Mucosa of stomach (tissue), 1 donor: ENCODE results near the gene ZNF444.
A peak's percentile ranks its signal among the peaks of the same experiment; 100 is the strongest.

ENCODE experiments used
- H3K27me3 ChIP-seq: one replicate; pipeline ENCODE4 v1.7.0; 2013; ENCODE audit warnings: mild to moderate bottlenecking, low read length; ENCODE audit not compliant: control insufficient read depth, insufficient read depth
- H3K36me3 ChIP-seq: one replicate; pipeline ENCODE4 v1.7.0; 2013; ENCODE audit warnings: low read length; ENCODE audit not compliant: control insufficient read depth, insufficient read depth
- H3K4me1 ChIP-seq: one replicate; pipeline ENCODE4 v1.7.0; 2013; ENCODE audit warnings: mild to moderate bottlenecking, low read length; ENCODE audit not compliant: control insufficient read depth, insufficient read depth
- H3K4me3 ChIP-seq: one replicate; pipeline ENCODE4 v1.7.0; 2013; ENCODE audit warnings: low read length
- H3K9ac ChIP-seq: one replicate; pipeline ENCODE4 v1.7.0; 2013; ENCODE audit warnings: mild to moderate bottlenecking, low read length, moderate library complexity
- H3K9me3 ChIP-seq: one replicate; pipeline ENCODE4 v1.7.0; 2013; ENCODE audit warnings: mild to moderate bottlenecking, low read length, moderate library complexity; ENCODE audit not compliant: control insufficient read depth
- donor health status: Pancreatic carcinoma.

The ZNF444 gene

GRCh38 chr19:56132316-56132822 lies 8.7 kb upstream of the ZNF444 start:
- Histone ChIP-seq H3K36me3 (no peaks in the 10 kb centered on the region), H3K9ac (no peak overlapping the region), H3K9me3 (no peaks in the 10 kb centered on the region), H3K4me3 (no peak overlapping the region), H3K27me3 (no peaks in the 10 kb centered on the region), H3K4me1 (peaks cover 10% of the 10 kb centered on the region)

- Histone ChIP-seq H3K27me3 (no peaks in the 10 kb centered on the region), H3K36me3 (no peaks in the 10 kb centered on the region), H3K4me1 (peaks cover 18% of the 10 kb centered on the region), H3K9ac (no peak overlapping the region), H3K9me3 (no peaks in the 10 kb centered on the region), H3K4me3 (no peak overlapping the region)
These were observed 7.0 kb upstream of the ZNF444 start for GRCh38 chr19:56133858-56134653.

- Histone ChIP-seq H3K9ac (no peak overlapping the region), H3K27me3 (no peaks in the 10 kb centered on the region), H3K36me3 (no peaks in the 10 kb centered on the region), H3K4me1 (peaks cover 18% of the 10 kb centered on the region), H3K4me3 (no peak overlapping the region), H3K9me3 (no peaks in the 10 kb centered on the region)
These were observed 6.5 kb upstream of the ZNF444 start for GRCh38 chr19:56134654-56134921.

- Histone ChIP-seq H3K4me3 (no peak overlapping the region), H3K4me1 (peaks cover 25% of the 10 kb centered on the region), H3K9me3 (no peaks in the 10 kb centered on the region), H3K27me3 (no peaks in the 10 kb centered on the region), H3K9ac (no peak overlapping the region), H3K36me3 (no peaks in the 10 kb centered on the region)
These were observed 4.7 kb upstream of the ZNF444 start for GRCh38 chr19:56136362-56136761.

- no peaks in the 10 kb centered on the region for H3K36me3 ChIP-seq
- H3K4me1 ChIP-seq = peaks cover 32% of the 10 kb centered on the region
- no peaks in the 10 kb centered on the region for H3K27me3 ChIP-seq
- H3K9me3 ChIP-seq = no peaks in the 10 kb centered on the region
- H3K4me3 ChIP-seq = no peak overlapping the region
- H3K9ac ChIP-seq = no peak overlapping the region
These were observed 3.7 kb upstream of the ZNF444 start for GRCh38 chr19:56137405-56137804.

- H3K4me3 ChIP-seq = no peak overlapping the region
- H3K27me3 ChIP-seq = no peaks in the 10 kb centered on the region
- no peak overlapping the region for H3K9ac ChIP-seq
- peaks cover 39% of the 10 kb centered on the region for H3K4me1 ChIP-seq
- no peaks in the 10 kb centered on the region for H3K9me3 ChIP-seq
- H3K36me3 ChIP-seq = no peaks in the 10 kb centered on the region
These were observed 3.0 kb upstream of the ZNF444 start for GRCh38 chr19:56138069-56138468.

GRCh38 chr19:56139847-56140582 lies 1.1 kb upstream of the ZNF444 start:
- no peaks in the 10 kb centered on the region for H3K36me3 ChIP-seq
- no peaks in the 10 kb centered on the region for H3K27me3 ChIP-seq
- no peaks in the 10 kb centered on the region for H3K9me3 ChIP-seq
- peak overlapping the region; percentile 70 for H3K9ac ChIP-seq
- peaks cover 49% of the 10 kb centered on the region for H3K4me1 ChIP-seq
- peak overlapping the region; percentile 10 for H3K4me3 ChIP-seq

GRCh38 chr19:56141417-56141993 lies 418 bp downstream of the ZNF444 start:
- H3K36me3 ChIP-seq = no peaks in the 10 kb centered on the region
- peak overlapping the region; percentile 70 for H3K9ac ChIP-seq
- H3K4me1 ChIP-seq = peaks cover 46% of the 10 kb centered on the region
- H3K4me3 ChIP-seq = peak overlapping the region; percentile 51
- H3K27me3 ChIP-seq = no peaks in the 10 kb centered on the region
- H3K9me3 ChIP-seq = no peaks in the 10 kb centered on the region

- Histone ChIP-seq H3K9ac (peak overlapping the region; percentile 60), H3K4me1 (peaks cover 46% of the 10 kb centered on the region)
These were observed 1.1 kb downstream of the ZNF444 start for GRCh38 chr19:56142087-56142787.

GRCh38 chr19:56142897-56143434 lies 1.9 kb downstream of the ZNF444 start:
- peaks cover 41% of the 10 kb centered on the region for H3K4me1 ChIP-seq
- peak overlapping the region; percentile 51 for H3K4me3 ChIP-seq
- H3K9ac ChIP-seq = peak overlapping the region; percentile 60

More at GRCh38 chr19:56142087-56142787, 1.1 kb downstream of the ZNF444 start:
- no peaks in the 10 kb centered on the region for H3K9me3 ChIP-seq
- no peaks in the 10 kb centered on the region for H3K36me3 ChIP-seq
- no peaks in the 10 kb centered on the region for H3K27me3 ChIP-seq
- peak overlapping the region; percentile 51 for H3K4me3 ChIP-seq

GRCh38 chr19:56144376-56144775 lies 3.3 kb downstream of the ZNF444 start:
- H3K4me1 ChIP-seq = peaks cover 37% of the 10 kb centered on the region
- H3K9ac ChIP-seq = no peak overlapping the region
- no peaks in the 10 kb centered on the region for H3K27me3 ChIP-seq
- no peaks in the 10 kb centered on the region for H3K36me3 ChIP-seq
- no peaks in the 10 kb centered on the region for H3K9me3 ChIP-seq
- no peak overlapping the region for H3K4me3 ChIP-seq

More at GRCh38 chr19:56142897-56143434, 1.9 kb downstream of the ZNF444 start:
- no peaks in the 10 kb centered on the region for H3K9me3 ChIP-seq
- no peaks in the 10 kb centered on the region for H3K27me3 ChIP-seq
- H3K36me3 ChIP-seq = no peaks in the 10 kb centered on the region
